ENCODE data around the gene OPN3.

- no peak for TF ChIP-seq CTCF (IDR thresholded peaks at IDR 0.05)
- TF ChIP-seq POLR2A (IDR thresholded peaks at IDR 0.05), result no peak
- no peak for TF ChIP-seq POLR2AphosphoS5 (IDR thresholded peaks at IDR 0.05)
Observed at GRCh38 chr1:241557551-241558193, 82.5 kb downstream of the OPN3 start.

Data from breast epithelium (tissue), 3 donors.